Astrocyte (in vitro differentiated cells and primary cell): ENCODE results near the gene DYSF. TPM values are rescaled to one million over a fixed set of nuclear protein-coding genes. Genes with fewer than 3 reads are reported as not detected.

Experiments
- DNase-seq: peaks from one replicate; pipeline ENCODE4 v3.0.0-alpha.2; 2010; ENCODE audit warnings: low read depth
- FAIRE-seq: peaks from 2 replicates; lab custom pipeline; 2011; peaks lifted over from hg19 to GRCh38; lab: Jason Lieb, UNC
- H2AFZ ChIP-seq: 2 replicates; pipeline ENCODE4 v1.6.0; 2012; ENCODE audit warnings: low read depth, low read length, inconsistent platforms
- H3K27ac ChIP-seq: 2 replicates; pipeline ENCODE4 v1.5.1; 2011; ENCODE audit warnings: low read depth, low read length, inconsistent platforms
- H3K27me3 ChIP-seq: 2 replicates; pipeline ENCODE4 v1.6.0; 2011; ENCODE audit warnings: low read length, inconsistent platforms; ENCODE audit not compliant: insufficient read depth
- H3K36me3 ChIP-seq: 2 replicates; pipeline ENCODE4 v1.5.1; 2011; ENCODE audit warnings: low read length, inconsistent platforms; ENCODE audit not compliant: insufficient read depth
- H3K4me1 ChIP-seq: 2 replicates; pipeline ENCODE4 v1.5.1; 2011; ENCODE audit warnings: low read length, inconsistent platforms; ENCODE audit not compliant: insufficient read depth
- H3K4me2 ChIP-seq: 2 replicates; pipeline ENCODE4 v1.6.0; 2012; ENCODE audit warnings: low read length, inconsistent platforms
- H3K4me3 ChIP-seq: 2 replicates; pipeline ENCODE4 v1.5.1; 2011; ENCODE audit warnings: low read depth, mild to moderate bottlenecking, low read length, inconsistent platforms; ENCODE audit not compliant: insufficient read depth
- H3K79me2 ChIP-seq: 2 replicates; pipeline ENCODE4 v1.6.0; 2012; ENCODE audit warnings: mild to moderate bottlenecking, low read length, inconsistent platforms; ENCODE audit not compliant: insufficient read depth
- H3K9ac ChIP-seq: 2 replicates; pipeline ENCODE4 v1.6.0; 2012; ENCODE audit warnings: mild to moderate bottlenecking, low read length, inconsistent platforms
- H3K9me3 ChIP-seq: 2 replicates; pipeline ENCODE4 v1.5.1; 2012; ENCODE audit warnings: low read depth, mild to moderate bottlenecking, low read length, inconsistent platforms; ENCODE audit not compliant: insufficient read depth
- H4K20me1 ChIP-seq: 2 replicates; pipeline ENCODE4 v1.6.0; 2012; ENCODE audit warnings: low read length, inconsistent platforms; ENCODE audit not compliant: insufficient read depth
- H3K27ac Mint-ChIP-seq: one replicate; pipeline ENCODE4 v1.8.0; 2021; ENCODE audit warnings: mild to moderate bottlenecking, mixed read lengths; ENCODE audit not compliant: unreplicated experiment
- H3K27me3 Mint-ChIP-seq: one replicate; pipeline ENCODE4 v1.8.0; 2021; ENCODE audit warnings: low read depth, mixed read lengths; ENCODE audit not compliant: unreplicated experiment
- H3K36me3 Mint-ChIP-seq: one replicate; pipeline ENCODE4 v1.8.0; 2021; ENCODE audit warnings: low read depth, mixed read lengths; ENCODE audit not compliant: unreplicated experiment
- H3K4me1 Mint-ChIP-seq: one replicate; pipeline ENCODE4 v1.8.0; 2021; ENCODE audit warnings: low read depth, mixed read lengths; ENCODE audit not compliant: unreplicated experiment
- H3K4me3 Mint-ChIP-seq: one replicate; pipeline ENCODE4 v1.8.0; 2021; ENCODE audit warnings: mild to moderate bottlenecking, moderate library complexity, mixed read lengths; ENCODE audit not compliant: unreplicated experiment
- H3K9me3 Mint-ChIP-seq: one replicate; pipeline ENCODE4 v1.8.0; 2021; ENCODE audit warnings: mild to moderate bottlenecking, mixed read lengths; ENCODE audit not compliant: unreplicated experiment
- EZH2 ChIP-seq: IDR thresholded peaks from 2 replicates; pipeline ENCODE4 v1.6.1; 2012; ENCODE audit warnings: mild to moderate bottlenecking, low read length, inconsistent platforms; ENCODE audit not compliant: insufficient read depth
- total RNA-seq: library from RNA; stranded (reverse); gene quantifications from 2 replicates; pipeline ENCODE4 v1.2.1, GENCODE V29; 2021
- TF ChIP-seq, protein P1 (sequence below): IDR thresholded peaks from 2 replicates; pipeline ENCODE4 v1.5.1; 2011; ENCODE audit warnings: low read depth, mild to moderate bottlenecking, inconsistent platforms, low read length, moderate library complexity; ENCODE audit not compliant: insufficient read depth

Gene DYSF
- total RNA-seq, 1 donor from 2014 or later, result 123 TPM

- no peak overlapping the region for H3K27ac Mint-ChIP-seq
- Histone ChIP-seq H4K20me1 (no peaks in the 10 kb centered on the region), H3K9ac (no peak overlapping the region), H3K79me2 (no peaks in the 10 kb centered on the region), H3K4me2 (no peak overlapping the region), H3K27ac (no peak overlapping the region), H3K4me3 (no peak overlapping the region), H3K9me3 (no peaks in the 10 kb centered on the region), H3K27me3 (no peaks in the 10 kb centered on the region), H3K4me1 (no peaks in the 10 kb centered on the region), H2AFZ (no peak overlapping the region), H3K36me3 (peaks cover 3% of the 10 kb centered on the region)
- TF ChIP-seq EZH2, result no peak
- TF ChIP-seq, protein P1, sequence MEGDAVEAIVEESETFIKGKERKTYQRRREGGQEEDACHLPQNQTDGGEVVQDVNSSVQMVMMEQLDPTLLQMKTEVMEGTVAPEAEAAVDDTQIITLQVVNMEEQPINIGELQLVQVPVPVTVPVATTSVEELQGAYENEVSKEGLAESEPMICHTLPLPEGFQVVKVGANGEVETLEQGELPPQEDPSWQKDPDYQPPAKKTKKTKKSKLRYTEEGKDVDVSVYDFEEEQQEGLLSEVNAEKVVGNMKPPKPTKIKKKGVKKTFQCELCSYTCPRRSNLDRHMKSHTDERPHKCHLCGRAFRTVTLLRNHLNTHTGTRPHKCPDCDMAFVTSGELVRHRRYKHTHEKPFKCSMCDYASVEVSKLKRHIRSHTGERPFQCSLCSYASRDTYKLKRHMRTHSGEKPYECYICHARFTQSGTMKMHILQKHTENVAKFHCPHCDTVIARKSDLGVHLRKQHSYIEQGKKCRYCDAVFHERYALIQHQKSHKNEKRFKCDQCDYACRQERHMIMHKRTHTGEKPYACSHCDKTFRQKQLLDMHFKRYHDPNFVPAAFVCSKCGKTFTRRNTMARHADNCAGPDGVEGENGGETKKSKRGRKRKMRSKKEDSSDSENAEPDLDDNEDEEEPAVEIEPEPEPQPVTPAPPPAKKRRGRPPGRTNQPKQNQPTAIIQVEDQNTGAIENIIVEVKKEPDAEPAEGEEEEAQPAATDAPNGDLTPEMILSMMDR, result no peak
- H3K36me3 Mint-ChIP-seq, result peaks cover 63% of the 10 kb centered on the region
- FAIRE-seq, result no peak
- no peaks in the 10 kb centered on the region for H3K4me1 Mint-ChIP-seq
- peaks cover 3% of the 10 kb centered on the region for H3K9me3 Mint-ChIP-seq
- peaks cover 13% of the 10 kb centered on the region for H3K27me3 Mint-ChIP-seq
- no peak overlapping the region for H3K4me3 Mint-ChIP-seq
- DNase-seq, result no peak
These were observed 71.1 kb downstream of the DYSF start for GRCh38 chr2:71524476-71524875.

- H3K79me2 ChIP-seq, result no peaks in the 10 kb centered on the region
- H3K9ac ChIP-seq, result no peak overlapping the region
- H3K36me3 Mint-ChIP-seq, result peaks cover 63% of the 10 kb centered on the region
- FAIRE-seq (no peak), DNase-seq (no peak)
- peaks cover 3% of the 10 kb centered on the region for H3K9me3 Mint-ChIP-seq
- no peaks in the 10 kb centered on the region for H3K27me3 ChIP-seq
- no peak overlapping the region for H2AFZ ChIP-seq
- H4K20me1 ChIP-seq, result no peaks in the 10 kb centered on the region
- H3K9me3 ChIP-seq, result no peaks in the 10 kb centered on the region
- H3K4me3 ChIP-seq, result no peak overlapping the region
- H3K4me1 ChIP-seq, result no peaks in the 10 kb centered on the region
- TF ChIP-seq EZH2, result no peak
- TF ChIP-seq, protein P1, result no peak
- peaks cover 13% of the 10 kb centered on the region for H3K27me3 Mint-ChIP-seq
- H3K4me1 Mint-ChIP-seq, result peaks cover 6% of the 10 kb centered on the region
- no peak overlapping the region for H3K27ac Mint-ChIP-seq
- no peak overlapping the region for H3K27ac ChIP-seq
- no peak overlapping the region for H3K4me2 ChIP-seq
- peaks cover 3% of the 10 kb centered on the region for H3K36me3 ChIP-seq
- no peak overlapping the region for H3K4me3 Mint-ChIP-seq
These were observed 72.8 kb downstream of the DYSF start for GRCh38 chr2:71526141-71526540.

- DNase-seq, result no peak
- no peak for FAIRE-seq
- TF ChIP-seq, protein P1, result no peak
- TF ChIP-seq EZH2, result no peak
- Mint-ChIP-seq H3K27ac (no peak overlapping the region), H3K27me3 (peaks cover 13% of the 10 kb centered on the region), H3K9me3 (no peaks in the 10 kb centered on the region), H3K4me3 (no peak overlapping the region), H3K36me3 (peaks cover 61% of the 10 kb centered on the region), H3K4me1 (peaks cover 10% of the 10 kb centered on the region)
- H4K20me1 ChIP-seq, result no peaks in the 10 kb centered on the region
- no peak overlapping the region for H2AFZ ChIP-seq
- no peak overlapping the region for H3K27ac ChIP-seq
- H3K9ac ChIP-seq, result no peak overlapping the region
- no peaks in the 10 kb centered on the region for H3K27me3 ChIP-seq
- H3K79me2 ChIP-seq, result no peaks in the 10 kb centered on the region
- H3K36me3 ChIP-seq, result peaks cover 3% of the 10 kb centered on the region
- no peak overlapping the region for H3K4me3 ChIP-seq
- H3K4me2 ChIP-seq, result no peak overlapping the region
- H3K4me1 ChIP-seq, result no peaks in the 10 kb centered on the region
- H3K9me3 ChIP-seq, result no peaks in the 10 kb centered on the region
These were observed 73.6 kb downstream of the DYSF start for GRCh38 chr2:71526975-71527374.
